NB4 (cell line): ENCODE data around the gene GVQW3.

Source experiments
- DNase-seq: peaks from one replicate; pipeline ENCODE4 v3.0.0; 2010; ENCODE audit warnings: low read depth
- H3K4me3 ChIP-seq: one replicate; pipeline ENCODE4 v1.5.1; 2011; ENCODE audit warnings: mild to moderate bottlenecking, low read depth, low read length, moderate library complexity
- MYC ChIP-seq: IDR thresholded peaks from 2 replicates; pipeline ENCODE4 v1.6.1; 2011; ENCODE audit warnings: low read depth, low read length
- POLR2A ChIP-seq: IDR thresholded peaks from 2 replicates; pipeline ENCODE4 v1.6.1; 2011; ENCODE audit warnings: mild to moderate bottlenecking; ENCODE audit not compliant: insufficient read length; ENCODE audit errors: extremely low read depth
- TF ChIP-seq, protein P1 (sequence below): IDR thresholded peaks from one replicate; pipeline ENCODE4 v1.5.1; 2012; ENCODE audit warnings: low read depth, low read length
- TF ChIP-seq, protein P2 (sequence below): IDR thresholded peaks from 2 replicates; pipeline ENCODE4 v1.6.1; 2011; ENCODE audit warnings: low read depth, low read length

GVQW3 gene

GRCh38 chr11:76337923-76338322 lies 43.2 kb upstream of the GVQW3 start:
- peak; percentile 30 for DNase-seq
- H3K4me3 ChIP-seq, result no peak overlapping the region
- TF ChIP-seq, protein P1, sequence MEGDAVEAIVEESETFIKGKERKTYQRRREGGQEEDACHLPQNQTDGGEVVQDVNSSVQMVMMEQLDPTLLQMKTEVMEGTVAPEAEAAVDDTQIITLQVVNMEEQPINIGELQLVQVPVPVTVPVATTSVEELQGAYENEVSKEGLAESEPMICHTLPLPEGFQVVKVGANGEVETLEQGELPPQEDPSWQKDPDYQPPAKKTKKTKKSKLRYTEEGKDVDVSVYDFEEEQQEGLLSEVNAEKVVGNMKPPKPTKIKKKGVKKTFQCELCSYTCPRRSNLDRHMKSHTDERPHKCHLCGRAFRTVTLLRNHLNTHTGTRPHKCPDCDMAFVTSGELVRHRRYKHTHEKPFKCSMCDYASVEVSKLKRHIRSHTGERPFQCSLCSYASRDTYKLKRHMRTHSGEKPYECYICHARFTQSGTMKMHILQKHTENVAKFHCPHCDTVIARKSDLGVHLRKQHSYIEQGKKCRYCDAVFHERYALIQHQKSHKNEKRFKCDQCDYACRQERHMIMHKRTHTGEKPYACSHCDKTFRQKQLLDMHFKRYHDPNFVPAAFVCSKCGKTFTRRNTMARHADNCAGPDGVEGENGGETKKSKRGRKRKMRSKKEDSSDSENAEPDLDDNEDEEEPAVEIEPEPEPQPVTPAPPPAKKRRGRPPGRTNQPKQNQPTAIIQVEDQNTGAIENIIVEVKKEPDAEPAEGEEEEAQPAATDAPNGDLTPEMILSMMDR, result no peak
- TF ChIP-seq, protein P2, sequence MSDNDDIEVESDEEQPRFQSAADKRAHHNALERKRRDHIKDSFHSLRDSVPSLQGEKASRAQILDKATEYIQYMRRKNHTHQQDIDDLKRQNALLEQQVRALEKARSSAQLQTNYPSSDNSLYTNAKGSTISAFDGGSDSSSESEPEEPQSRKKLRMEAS, result no peak
- no peak for TF ChIP-seq MYC
- TF ChIP-seq POLR2A, result no peak

DNA sequence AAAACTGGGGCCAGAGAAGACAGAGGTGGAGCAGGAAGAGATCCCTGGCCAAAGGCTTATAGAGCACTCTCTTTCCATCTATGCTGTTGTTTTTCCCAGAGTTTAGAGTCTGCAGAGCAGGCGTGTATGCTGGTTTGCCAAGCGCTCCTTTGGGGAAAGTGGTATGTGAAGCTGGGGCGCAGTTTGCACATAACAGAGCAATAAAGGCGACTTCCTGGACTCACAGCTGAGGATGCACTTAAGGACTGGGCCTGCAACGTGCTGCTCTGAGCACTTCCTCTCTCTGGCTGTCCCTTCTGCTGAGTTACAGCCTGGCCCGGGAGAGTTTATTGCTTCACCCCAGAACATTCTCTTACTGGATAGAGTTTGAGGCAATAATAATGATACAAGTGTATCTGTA lies 41.9 kb upstream of the GVQW3 start:
- no peak overlapping the region for H3K4me3 ChIP-seq
- peak; percentile 92 for DNase-seq
- TF ChIP-seq POLR2A (peak; percentile 24), MYC (peak; percentile 96)
- TF ChIP-seq, protein P1, result no peak
- TF ChIP-seq, protein P2, result peak; percentile 93

DNA sequence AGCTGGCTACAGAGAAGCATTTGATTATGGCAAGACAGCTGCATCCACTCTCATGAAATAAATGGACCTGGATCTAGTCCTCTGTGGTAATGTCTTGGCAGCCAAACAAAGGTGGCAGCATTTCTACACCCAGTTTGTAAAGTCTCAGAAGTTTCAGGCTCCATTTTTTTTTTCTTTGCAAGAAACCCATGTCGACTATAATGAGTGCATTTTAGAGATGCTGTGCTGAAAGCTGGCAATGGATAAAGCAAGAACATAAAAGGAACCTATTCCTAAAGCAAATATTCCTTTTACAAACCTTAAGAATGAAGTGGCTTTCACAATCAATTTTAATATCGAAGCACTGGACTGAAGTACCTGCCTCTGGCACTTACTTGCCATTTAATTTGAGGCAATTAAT lies 33.7 kb upstream of the GVQW3 start:
- no peak for DNase-seq
- TF ChIP-seq, protein P2, result no peak
- TF ChIP-seq POLR2A (no peak), MYC (no peak)
- TF ChIP-seq, protein P1, result no peak
- no peak overlapping the region for H3K4me3 ChIP-seq

DNA sequence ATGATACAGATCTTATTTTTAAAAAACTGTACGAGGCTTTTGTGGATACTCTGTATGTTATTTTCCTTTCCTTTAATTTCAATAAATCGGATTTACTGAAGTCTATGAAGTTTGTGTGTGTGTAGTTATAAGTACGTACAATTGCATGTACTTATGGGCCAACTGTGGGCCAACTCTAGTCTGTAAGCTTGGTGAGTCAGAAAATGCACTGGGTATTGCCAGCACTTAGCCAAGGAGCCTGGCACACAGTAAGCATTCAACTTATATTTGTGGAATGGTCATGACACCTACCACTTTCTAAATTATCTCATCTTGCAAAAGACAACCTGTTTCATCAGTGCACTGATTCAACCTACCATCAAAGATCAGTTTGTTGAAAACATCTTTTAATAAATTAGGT lies 32.8 kb upstream of the GVQW3 start:
- H3K4me3 ChIP-seq, result no peak overlapping the region
- no peak for DNase-seq
- TF ChIP-seq MYC (no peak), POLR2A (no peak)
- TF ChIP-seq, protein P2, result no peak
- TF ChIP-seq, protein P1, result no peak

DNA sequence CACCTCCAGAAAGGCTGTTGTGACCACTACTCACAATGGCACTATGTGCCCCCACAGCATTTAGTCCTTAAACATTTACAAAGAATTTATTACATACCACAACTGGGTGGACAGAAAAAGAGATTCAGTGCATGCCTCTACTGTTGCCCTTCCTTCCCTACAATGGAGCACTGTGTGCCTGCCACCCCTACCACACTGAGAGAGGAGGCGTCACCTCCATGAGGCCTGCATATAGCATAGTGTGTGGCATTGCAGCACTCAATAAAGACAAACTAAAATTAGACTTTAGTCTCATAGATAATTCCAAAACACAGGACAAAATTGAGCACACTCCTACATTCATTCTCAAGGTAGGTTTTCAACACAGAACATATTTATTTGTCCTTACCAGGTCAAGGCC lies 26.0 kb upstream of the GVQW3 start:
- no peak for DNase-seq
- no peak overlapping the region for H3K4me3 ChIP-seq
- TF ChIP-seq, protein P1, result no peak
- TF ChIP-seq, protein P2, result no peak
- no peak for TF ChIP-seq POLR2A
- TF ChIP-seq MYC, result no peak

- TF ChIP-seq, protein P1, result no peak
- no peak for TF ChIP-seq MYC
- TF ChIP-seq, protein P2, result no peak
- no peak for TF ChIP-seq POLR2A
- DNase-seq, result no peak
- no peak overlapping the region for H3K4me3 ChIP-seq
Measured at GRCh38 chr11:76361374-76361773, 19.7 kb upstream of the GVQW3 start.
